Thyroid gland (tissue), 4 donors: Measurements from ENCODE around the gene GSTA4. TPM values are rescaled to one million over a fixed set of nuclear protein-coding genes. Genes with fewer than 3 reads are reported as not detected.

ENCODE experiments used
- DNase-seq, 2 donors: peaks; one replicate each; pipeline ENCODE4 v3.0.0-alpha.2; 2019
- H3K27ac ChIP-seq, 3 donors: fragments of 200-600 bp; sonication (generic); 1 replicate in 2 of 3; 2 replicates in 1 of 3; pipeline ENCODE4 v1.5.1; 2016 to 2019; ENCODE audit warnings: mild to moderate bottlenecking in 1 of 3, moderate library complexity in 1 of 3
- H3K27me3 ChIP-seq: fragments of 200-600 bp; sonication (generic); one replicate; pipeline ENCODE4 v1.5.1; 2019
- H3K36me3 ChIP-seq, 2 donors: fragments of 200-600 bp; sonication (generic); one replicate each; pipeline ENCODE4 v1.5.1; 2016 to 2019
- H3K4me1 ChIP-seq, 2 donors: fragments of 200-600 bp; sonication (generic); one replicate each; pipeline ENCODE4 v1.5.1; 2017 to 2019
- H3K4me3 ChIP-seq, 3 donors: fragments of 200-600 bp; sonication (generic); replicated peaks in 1 of 3; 1 replicate in 2 of 3; 2 replicates in 1 of 3; pipeline ENCODE4 v1.5.1; 2016; ENCODE audit warnings: mild to moderate bottlenecking in 1 of 3
- H3K9me3 ChIP-seq: fragments of 200-600 bp; sonication (generic); one replicate; pipeline ENCODE4 v1.5.1; 2017
- POLR2A ChIP-seq, 2 donors: fragments of 450-650 bp; IDR thresholded peaks; one replicate each; pipeline ENCODE4 v1.6.1; 2017; ENCODE audit warnings: antibody characterized with exemption in 2 of 2, mild to moderate bottlenecking in 2 of 2, moderate library complexity in 1 of 2
- WGBS, 2 donors: methylation state at CpG; one replicate each; pipeline ENCODE4 v1.1.5; 2017; 5-methylcytosine and 5-hydroxymethylcytosine counted together
- intact Hi-C: fragments of 100-400 bp; cut with DNase I; formaldehyde crosslinking; loops from one replicate; pipeline ENCODE4 v1.15.1; 2023
- total RNA-seq, 4 donors: library from RNA; depleted of rRNA; stranded (reverse); fragments of >200 nt; gene quantifications; one replicate each; pipeline ENCODE4 v1.2.3, GENCODE V29; 2016
- TF ChIP-seq, protein P1 (sequence below), 6 experiments: fragments of 200-600 bp in 3 of 6; fragments of 450-650 bp in 3 of 6; sonication (generic) in 3 of 6; IDR thresholded peaks; one replicate each; pipeline ENCODE4 v1.5.1; 2016 to 2019; ENCODE audit warnings: antibody characterized with exemption in 6 of 6, mild to moderate bottlenecking in 2 of 6, inconsistent platforms in 1 of 6, moderate library complexity in 1 of 6

Gene GSTA4
- total RNA-seq, 4 donors from 2014 or later: 20.9 to 24.7 (median 24.6) TPM

DNA sequence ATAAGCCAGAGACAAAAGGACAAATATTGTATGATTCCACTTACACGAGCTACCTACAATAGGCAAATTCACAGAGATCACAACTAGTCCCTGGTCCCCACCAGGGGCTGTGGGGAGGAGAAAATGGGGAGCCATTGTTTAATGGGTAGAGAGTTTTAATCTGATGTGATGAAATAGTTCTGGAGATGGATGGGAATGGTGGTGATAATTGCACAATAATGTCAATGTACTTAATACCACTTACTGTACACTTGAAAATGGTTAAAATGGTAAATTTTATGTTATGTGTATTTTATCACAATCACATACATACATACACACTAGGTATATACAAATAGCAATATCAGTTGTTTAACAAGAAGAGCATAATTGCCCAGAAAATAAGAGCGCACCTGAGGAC, 61.3 kb downstream of the GSTA4 start:
- WGBS, 2 donors: 91 to 92% methylated on average over 2 of the region's 2 CpGs
- peaks cover 4 to 12% of the 10 kb centered on the region in 2 donors for H3K4me1 ChIP-seq
- intact Hi-C loops: no loop called here
- H3K27me3 ChIP-seq: no peaks in the 10 kb centered on the region
- no peak for DNase-seq
- no peaks in the 10 kb centered on the region for H3K36me3 ChIP-seq
- no peak overlapping the region for H3K27ac ChIP-seq
- no peak overlapping the region for H3K4me3 ChIP-seq
- no peaks in the 10 kb centered on the region for H3K9me3 ChIP-seq
- TF ChIP-seq POLR2A (IDR thresholded peaks at IDR 0.05): no peak
- TF ChIP-seq, protein P1, sequence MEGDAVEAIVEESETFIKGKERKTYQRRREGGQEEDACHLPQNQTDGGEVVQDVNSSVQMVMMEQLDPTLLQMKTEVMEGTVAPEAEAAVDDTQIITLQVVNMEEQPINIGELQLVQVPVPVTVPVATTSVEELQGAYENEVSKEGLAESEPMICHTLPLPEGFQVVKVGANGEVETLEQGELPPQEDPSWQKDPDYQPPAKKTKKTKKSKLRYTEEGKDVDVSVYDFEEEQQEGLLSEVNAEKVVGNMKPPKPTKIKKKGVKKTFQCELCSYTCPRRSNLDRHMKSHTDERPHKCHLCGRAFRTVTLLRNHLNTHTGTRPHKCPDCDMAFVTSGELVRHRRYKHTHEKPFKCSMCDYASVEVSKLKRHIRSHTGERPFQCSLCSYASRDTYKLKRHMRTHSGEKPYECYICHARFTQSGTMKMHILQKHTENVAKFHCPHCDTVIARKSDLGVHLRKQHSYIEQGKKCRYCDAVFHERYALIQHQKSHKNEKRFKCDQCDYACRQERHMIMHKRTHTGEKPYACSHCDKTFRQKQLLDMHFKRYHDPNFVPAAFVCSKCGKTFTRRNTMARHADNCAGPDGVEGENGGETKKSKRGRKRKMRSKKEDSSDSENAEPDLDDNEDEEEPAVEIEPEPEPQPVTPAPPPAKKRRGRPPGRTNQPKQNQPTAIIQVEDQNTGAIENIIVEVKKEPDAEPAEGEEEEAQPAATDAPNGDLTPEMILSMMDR (IDR thresholded peaks at IDR 0.05): no peak

DNA sequence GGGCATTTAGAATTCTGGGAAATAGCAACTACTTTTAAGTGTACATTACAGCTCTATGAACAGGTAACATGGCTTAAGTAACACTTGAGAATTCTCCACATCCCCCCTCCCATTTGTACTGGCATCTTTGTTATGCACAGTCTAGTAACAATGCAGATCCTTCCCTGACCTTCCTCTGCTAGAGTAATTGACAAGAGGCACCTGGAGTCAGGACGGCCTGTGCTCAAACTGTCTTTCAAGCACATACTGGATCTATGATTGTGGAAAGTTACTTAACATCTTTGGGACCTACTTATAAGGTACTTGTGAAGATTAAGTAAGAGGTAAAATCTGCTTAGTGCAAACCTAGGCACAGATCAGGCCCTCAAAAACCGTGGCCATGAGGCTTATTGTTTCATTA, 63.7 kb downstream of the GSTA4 start:
- DNase-seq: peak; percentile 64 to 73
- Histone ChIP-seq H3K4me3 (no peak overlapping the region), H3K9me3 (no peaks in the 10 kb centered on the region), H3K4me1 (peaks cover 0 to 4% of the 10 kb centered on the region in 2 donors), H3K27me3 (no peaks in the 10 kb centered on the region), H3K36me3 (no peaks in the 10 kb centered on the region), H3K27ac (peak overlapping the region in 1 of 3 donors; percentile 45)
- TF ChIP-seq, protein P1 (IDR thresholded peaks at IDR 0.05): no peak
- TF ChIP-seq POLR2A (IDR thresholded peaks at IDR 0.05): no peak
- 36 to 38% methylated on average over 2 of the region's 2 CpGs for WGBS, 2 donors
- intact Hi-C loops: no loop called here

DNA sequence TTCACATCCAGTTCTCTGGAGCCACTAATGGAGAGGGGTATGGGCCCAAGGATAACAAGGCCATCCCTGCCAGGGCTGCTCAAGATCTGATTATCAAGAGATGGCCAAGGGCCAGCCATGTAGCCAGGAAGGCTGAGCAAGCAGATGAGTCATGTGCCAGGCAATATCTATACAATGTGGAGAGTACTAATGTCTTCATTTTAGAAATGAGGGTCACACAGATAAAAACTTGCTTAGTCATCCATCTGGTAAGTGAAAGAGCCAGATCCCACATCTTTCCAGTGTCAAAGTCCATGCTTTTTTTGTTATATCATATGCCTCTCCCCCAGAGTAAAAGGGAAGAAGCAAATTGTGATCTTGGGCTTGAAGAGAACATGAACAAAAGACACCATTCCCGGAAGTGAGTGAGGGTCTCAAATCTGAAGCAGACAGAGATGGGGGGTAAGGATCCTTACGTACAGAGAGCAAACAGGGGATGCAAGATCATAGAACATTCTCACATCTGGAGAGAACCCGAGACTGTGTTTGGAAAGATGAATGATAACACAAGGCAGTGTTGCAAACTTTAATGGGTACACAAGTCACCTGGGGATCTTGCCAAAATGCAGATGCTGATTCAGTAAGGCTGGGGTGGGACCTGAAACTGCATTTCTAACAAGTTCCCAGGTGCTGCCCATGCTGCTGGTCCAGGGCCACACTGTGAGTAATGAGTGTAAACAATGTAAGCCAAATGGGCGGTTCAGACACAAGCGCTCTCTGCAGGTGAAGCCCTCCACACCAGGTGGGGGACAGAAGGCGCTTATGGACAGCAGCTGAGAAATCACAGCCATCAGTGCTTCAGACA, 65.5 kb downstream of the GSTA4 start:
- no peaks in the 10 kb centered on the region for H3K36me3 ChIP-seq
- H3K9me3 ChIP-seq: no peaks in the 10 kb centered on the region
- no peaks in the 10 kb centered on the region for H3K27me3 ChIP-seq
- TF ChIP-seq POLR2A (IDR thresholded peaks at IDR 0.05): no peak
- TF ChIP-seq, protein P1 (IDR thresholded peaks at IDR 0.05): no peak
- WGBS, 2 donors: 85 to 94% methylated on average over 6 of the region's 6 CpGs
- intact Hi-C loops: no loop called here
- H3K4me1 ChIP-seq: peaks cover 0 to 4% of the 10 kb centered on the region in 2 donors
- peak in 1 of 2 donors; percentile 9 for DNase-seq
- H3K27ac ChIP-seq: no peak overlapping the region
- no peak overlapping the region for H3K4me3 ChIP-seq

Other genes with a start within 250 kb of the GSTA4 start
- under 1 TPM in 1 of 4 donors, not detected in 3; 0.27 TPM for gene GSTA2, start 231.8 kb downstream of the GSTA4 start, total RNA-seq
- gene GSTA1, start 191.5 kb downstream of the GSTA4 start, total RNA-seq: 1 to 10 TPM in 1 of 4 donors, not detected in 3; 1.9 TPM
- gene GSTA5, start 154.5 kb downstream of the GSTA4 start, total RNA-seq: not detected
- not detected for gene GSTA3, start 85.6 kb downstream of the GSTA4 start, total RNA-seq
- gene CILK1, start 66.5 kb upstream of the GSTA4 start, total RNA-seq: 10 to 100 TPM; 10.5 to 17.4 (median 13.5) TPM
- gene FBXO9, start 70.1 kb upstream of the GSTA4 start, total RNA-seq: 10 to 100 TPM; 62.1 to 77.4 (median 76.4) TPM
- gene GCM1, start 153.6 kb upstream of the GSTA4 start, total RNA-seq: not detected